RCC 7860 (cell line): ENCODE measurements around the gene SPATA31D3.
A peak's percentile ranks its signal among the peaks of the same experiment; 100 is the strongest.
"Not testable (repeated sequence)": the region's sequence is repeated elsewhere in the genome, so short reads cannot be mapped to it uniquely, and the experiment has no call there.

Experiments used
- DNase-seq: peaks from one replicate; pipeline ENCODE4 v3.0.0-alpha.2; 2015; ENCODE audit warnings: low spot score
- FAIRE-seq: peaks from 2 replicates; lab custom pipeline; 2012; peaks lifted over from hg19 to GRCh38; lab: Jason Lieb, UNC

SPATA31D3 gene

DNA sequence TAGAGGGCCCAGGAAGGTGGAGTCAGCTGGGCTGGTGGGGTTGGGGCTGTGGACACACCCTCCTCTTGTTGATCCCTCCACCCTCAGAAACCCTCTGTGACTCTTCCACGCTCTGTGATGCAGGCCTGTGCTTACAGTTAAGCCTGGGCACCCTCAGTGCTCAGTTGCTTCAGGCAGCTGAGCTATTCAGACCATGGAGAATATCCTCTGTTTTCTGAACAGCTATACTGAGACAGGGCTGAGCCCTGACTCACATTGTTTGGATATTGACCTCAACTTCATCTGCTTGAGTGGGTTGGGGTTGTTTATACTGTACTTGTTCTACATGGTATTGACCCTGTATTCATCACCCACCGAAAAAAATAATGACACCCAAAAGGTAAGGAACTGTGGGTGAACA, at the start of gene SPATA31D3:
Gene SPATA31D3 (plus strand): TSS at position 108 of the 400 bp plus-strand sequence. CDS start 86 bp downstream, at position 194.
- not testable (repeated sequence) for DNase-seq, FAIRE-seq

DNA sequence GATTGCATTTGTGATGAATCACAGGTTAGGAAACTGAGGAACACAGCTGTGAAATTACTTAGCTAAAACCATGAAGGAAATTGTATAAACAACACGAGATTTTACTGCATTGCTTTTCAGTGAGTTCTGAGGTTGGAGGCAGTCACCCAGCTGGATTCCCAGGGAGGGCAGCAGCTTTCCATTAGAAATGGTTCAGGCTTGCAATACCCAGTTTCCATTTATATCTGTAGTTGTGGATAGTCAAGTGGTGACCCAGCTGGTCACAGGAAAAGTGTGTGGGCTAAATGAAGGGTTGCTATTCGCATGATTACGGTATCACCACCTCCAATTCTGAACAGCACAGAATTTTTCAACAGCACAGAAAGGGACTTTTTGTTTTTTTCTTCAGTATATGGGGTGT, 49.4 kb upstream of the SPATA31D3 start:
- FAIRE-seq: no peak
- DNase-seq: no peak

- FAIRE-seq: no peak
These were observed 48.4 kb upstream of the SPATA31D3 start for GRCh38 chr9:81894891-81895290.

GRCh38 chr9:81896070-81896469, 47.2 kb upstream of the SPATA31D3 start:
- FAIRE-seq: peak; percentile 45
- DNase-seq: no peak

More at GRCh38 chr9:81894891-81895290, 48.4 kb upstream of the SPATA31D3 start:
- DNase-seq: peak; percentile 37

- DNase-seq: no peak
- no peak for FAIRE-seq
These were observed 44.4 kb upstream of the SPATA31D3 start for GRCh38 chr9:81898851-81899250.

GRCh38 chr9:81902196-81902595, 41.1 kb upstream of the SPATA31D3 start:
- DNase-seq (no peak), FAIRE-seq (no peak)

DNA sequence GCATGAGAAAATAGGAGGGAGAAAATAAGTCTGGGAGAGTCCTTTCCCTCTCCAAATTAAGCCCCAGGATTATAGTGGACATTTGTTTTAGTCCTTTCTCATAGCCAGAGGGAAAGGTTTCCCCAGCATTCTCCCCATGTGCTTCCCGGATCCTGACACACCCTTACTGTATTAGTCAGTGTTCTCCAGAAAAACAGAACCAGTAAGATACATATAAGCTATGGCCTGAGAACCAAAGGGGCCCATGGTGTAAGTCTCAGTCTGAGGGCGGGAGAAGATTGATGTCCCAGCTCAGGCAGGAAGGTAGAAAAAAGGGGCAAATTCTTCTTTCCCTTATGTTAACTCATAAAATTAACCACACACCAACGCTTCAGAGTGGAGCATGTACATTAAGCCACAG, 40.7 kb upstream of the SPATA31D3 start:
- FAIRE-seq (no peak), DNase-seq (no peak)

- FAIRE-seq: no peak
- no peak for DNase-seq
These were observed 36.6 kb upstream of the SPATA31D3 start for GRCh38 chr9:81906671-81907070.

DNA sequence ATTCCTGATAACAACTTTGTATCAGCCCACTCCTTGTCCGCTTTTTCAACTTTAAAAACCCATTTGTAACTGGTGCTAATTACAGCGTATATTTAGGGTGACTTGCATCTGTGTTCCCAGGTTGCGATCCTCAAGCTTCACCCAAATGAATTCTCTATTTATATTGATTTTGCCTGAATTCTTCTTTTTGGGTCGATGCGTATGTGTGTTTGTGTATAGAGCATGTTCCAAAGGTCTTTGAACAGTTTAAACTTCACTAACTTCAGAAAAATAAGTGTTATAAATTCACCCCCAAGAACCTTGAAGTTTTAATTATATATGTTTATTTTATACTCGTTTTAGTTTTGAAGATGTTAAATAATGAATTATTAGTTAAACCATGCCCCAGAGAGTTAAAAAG, 31.2 kb upstream of the SPATA31D3 start:
- DNase-seq (no peak), FAIRE-seq (no peak)

- peak; percentile 90 for FAIRE-seq
These were observed 27.3 kb upstream of the SPATA31D3 start for GRCh38 chr9:81915801-81916505.

GRCh38 chr9:81918507-81918906, 24.8 kb upstream of the SPATA31D3 start:
- FAIRE-seq: peak; percentile 96
- DNase-seq: not testable (repeated sequence)

More at GRCh38 chr9:81915801-81916505, 27.3 kb upstream of the SPATA31D3 start:
- peak; percentile 88 for DNase-seq

DNA sequence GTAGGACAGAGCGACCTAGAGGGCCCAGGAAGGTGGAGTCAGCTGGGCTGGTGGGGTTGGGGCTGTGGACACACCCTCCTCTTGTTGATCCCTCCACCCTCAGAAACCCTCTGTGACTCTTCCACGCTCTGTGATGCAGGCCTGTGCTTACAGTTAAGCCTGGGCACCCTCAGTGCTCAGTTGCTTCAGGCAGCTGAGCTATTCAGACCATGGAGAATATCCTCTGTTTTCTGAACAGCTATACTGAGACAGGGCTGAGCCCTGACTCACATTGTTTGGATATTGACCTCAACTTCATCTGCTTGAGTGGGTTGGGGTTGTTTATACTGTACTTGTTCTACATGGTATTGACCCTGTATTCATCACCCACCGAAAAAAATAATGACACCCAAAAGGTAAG, 15.0 kb upstream of the SPATA31D3 start, which contains the start of gene SPATA31D4:
Gene SPATA31D4 (plus strand): TSS at position 124 of the 400 bp plus-strand sequence. CDS start 86 bp downstream, at position 210.
- FAIRE-seq, DNase-seq: not testable (repeated sequence)

GRCh38 chr9:81930147-81930546, 13.2 kb upstream of the SPATA31D3 start:
- FAIRE-seq, DNase-seq: not testable (repeated sequence)

DNA sequence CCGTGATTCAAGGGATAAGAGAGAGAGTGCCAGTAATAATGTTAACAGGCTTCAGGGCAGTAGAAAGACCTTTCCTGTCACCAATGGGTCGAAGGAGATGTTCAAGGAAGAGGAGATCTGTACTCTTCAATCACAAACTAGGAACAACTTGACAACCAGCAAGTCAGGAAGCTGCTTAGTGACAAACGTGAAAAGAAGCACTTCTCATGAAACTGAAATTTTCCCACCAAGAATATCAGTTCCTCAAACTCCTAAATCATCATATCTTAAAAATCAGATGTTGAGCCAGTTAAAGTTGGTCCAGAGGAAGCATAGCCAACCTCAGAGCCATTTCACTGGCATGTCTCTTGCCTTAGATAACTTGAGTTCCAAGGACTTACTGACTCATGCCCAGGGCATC, 9.8 kb upstream of the SPATA31D3 start:
- FAIRE-seq: peak; percentile 96

DNA sequence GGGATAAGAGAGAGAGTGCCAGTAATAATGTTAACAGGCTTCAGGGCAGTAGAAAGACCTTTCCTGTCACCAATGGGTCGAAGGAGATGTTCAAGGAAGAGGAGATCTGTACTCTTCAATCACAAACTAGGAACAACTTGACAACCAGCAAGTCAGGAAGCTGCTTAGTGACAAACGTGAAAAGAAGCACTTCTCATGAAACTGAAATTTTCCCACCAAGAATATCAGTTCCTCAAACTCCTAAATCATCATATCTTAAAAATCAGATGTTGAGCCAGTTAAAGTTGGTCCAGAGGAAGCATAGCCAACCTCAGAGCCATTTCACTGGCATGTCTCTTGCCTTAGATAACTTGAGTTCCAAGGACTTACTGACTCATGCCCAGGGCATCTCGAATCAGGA, 5.3 kb downstream of the SPATA31D3 start:
- peak; percentile 96 for FAIRE-seq
- DNase-seq: not testable (repeated sequence)

More for the DNA sequence above, 9.8 kb upstream of the SPATA31D3 start:
- DNase-seq: not testable (repeated sequence)

DNA sequence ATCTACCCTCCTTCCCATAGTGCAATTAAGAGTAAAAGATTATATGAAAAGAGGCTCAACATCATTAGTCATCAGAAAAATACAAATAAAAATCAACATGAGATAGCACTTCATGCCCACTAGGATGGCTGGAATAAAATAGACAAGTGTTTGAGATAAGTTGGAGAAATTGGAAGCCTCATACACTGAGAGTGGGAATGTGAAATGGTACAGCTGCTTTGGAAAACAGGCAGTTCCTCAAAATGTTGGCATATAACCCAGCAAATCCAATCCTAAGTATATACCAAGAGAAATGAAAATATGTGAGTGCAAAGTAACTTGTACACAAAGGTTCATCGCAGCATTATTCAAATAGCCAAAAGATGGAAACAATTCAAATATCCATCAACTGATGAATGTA, 9.8 kb downstream of the SPATA31D3 start:
- FAIRE-seq (no peak), DNase-seq (no peak)

DNA sequence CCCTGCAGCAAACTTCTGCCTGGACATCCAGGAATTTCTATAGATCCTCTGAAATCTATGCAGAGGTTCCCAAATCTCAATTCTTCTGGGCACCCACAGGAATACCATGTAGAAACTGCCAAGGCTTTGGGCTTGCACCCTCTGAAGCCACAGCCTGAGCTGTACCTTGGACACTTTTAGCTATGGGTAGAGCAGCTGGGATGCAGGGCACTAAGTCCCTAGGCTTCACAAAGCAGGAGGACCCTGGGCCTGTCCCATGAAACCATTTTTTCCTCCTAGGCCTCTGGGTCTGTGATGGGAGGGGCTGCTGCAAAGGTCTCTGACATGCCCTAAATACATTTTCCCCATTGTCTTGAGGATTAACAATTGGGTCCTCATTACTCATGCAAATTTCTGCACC, 12.3 kb downstream of the SPATA31D3 start:
- FAIRE-seq (no peak), DNase-seq (no peak)

DNA sequence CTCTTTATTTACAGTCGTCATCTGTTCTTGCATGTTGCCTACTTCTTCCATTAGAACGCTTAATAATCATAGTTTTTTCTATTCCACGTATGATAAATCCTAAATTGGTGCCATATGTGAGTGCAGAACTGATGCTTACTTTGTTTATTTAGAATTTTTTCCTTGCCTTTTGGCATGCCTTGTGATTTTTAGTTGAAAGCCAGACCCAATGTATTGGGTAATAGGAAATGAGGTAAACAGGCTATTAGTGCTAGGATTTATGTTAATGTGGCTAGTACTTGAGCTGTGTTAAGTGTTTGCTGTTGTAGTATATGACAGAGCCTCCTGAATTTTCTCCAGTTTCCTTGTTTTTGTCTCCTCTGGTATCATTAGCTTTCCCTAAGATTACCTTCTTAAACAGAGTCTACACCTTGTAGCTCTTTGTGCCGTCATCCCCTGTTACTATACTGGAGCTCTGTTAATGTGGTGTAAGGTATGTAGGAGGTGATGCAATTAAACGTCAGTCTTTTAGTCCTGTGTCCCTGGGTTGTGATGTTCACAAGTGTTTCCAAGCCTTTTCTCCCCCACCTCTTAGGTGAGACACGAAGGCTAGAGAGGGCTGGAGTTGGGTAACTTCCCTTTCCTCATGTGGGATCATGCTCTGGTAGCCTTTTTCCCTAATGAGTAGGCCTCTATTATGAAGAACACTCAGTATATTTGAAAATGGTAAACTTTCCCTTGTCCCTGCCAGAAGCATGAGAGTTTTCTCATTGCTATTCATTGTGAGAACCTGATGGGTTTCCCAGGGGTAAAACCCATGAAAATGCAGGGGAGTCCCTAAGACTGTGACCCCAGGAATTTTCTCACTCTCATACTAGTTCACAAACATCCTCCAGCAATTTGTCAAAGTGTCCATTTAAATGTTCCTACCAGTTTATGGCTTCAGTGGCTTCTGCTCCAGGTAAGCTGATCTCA, 21.2 kb downstream of the SPATA31D3 start:
- no peak for DNase-seq
- no peak for FAIRE-seq

DNA sequence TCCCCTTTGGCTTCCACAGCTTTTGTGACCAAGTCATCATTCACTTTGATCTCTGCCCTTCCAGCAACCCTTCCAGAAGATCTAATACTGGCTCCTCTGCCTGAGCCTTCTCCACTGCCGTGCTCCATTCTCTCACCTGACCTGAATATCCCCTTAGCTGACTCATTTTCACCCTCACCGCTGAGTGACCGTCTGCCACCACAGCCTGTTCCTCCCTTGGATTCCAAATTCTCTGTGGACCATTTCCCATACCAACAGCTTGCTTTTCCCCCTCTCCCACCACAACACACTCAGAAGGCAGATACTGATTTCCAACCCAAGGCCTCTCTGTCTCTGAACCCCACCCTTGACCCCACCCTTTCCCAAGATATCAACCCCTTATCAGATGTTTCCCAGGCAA, 24.7 kb downstream of the SPATA31D3 start:
- FAIRE-seq: no peak
- no peak for DNase-seq

- DNase-seq (no peak), FAIRE-seq (no peak)
These were observed 26.7 kb downstream of the SPATA31D3 start for GRCh38 chr9:81969971-81970370.

DNA sequence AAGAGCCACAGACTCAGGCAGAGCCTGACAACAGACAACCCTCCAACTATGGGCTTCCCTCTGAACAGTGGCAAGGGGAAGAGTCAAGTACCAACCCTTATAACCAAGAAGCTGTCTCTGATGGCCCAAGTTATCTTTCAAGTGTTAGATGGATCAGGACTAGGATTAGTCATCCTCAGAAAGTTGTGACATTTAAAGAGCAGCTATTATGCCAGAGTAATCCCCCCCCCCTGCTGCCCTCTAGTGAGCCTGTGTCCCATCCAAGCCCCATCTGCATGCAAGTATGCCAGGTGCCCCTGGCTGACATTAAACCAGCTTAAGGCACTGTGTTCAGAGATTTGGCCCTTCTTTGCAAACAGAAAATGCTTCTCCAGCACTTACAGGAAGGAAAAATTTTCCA, 28.4 kb downstream of the SPATA31D3 start:
- FAIRE-seq (no peak), DNase-seq (no peak)
